LNCAP (cell line): Measurements from ENCODE around the gene PTPRM.

Source experiments
- TF ChIP-seq, protein P1 (sequence below): fragments of 450-650 bp; IDR thresholded peaks from 2 replicates; pipeline ENCODE4 v1.5.1; 2017; ENCODE audit warnings: mild to moderate bottlenecking

The PTPRM gene

DNA sequence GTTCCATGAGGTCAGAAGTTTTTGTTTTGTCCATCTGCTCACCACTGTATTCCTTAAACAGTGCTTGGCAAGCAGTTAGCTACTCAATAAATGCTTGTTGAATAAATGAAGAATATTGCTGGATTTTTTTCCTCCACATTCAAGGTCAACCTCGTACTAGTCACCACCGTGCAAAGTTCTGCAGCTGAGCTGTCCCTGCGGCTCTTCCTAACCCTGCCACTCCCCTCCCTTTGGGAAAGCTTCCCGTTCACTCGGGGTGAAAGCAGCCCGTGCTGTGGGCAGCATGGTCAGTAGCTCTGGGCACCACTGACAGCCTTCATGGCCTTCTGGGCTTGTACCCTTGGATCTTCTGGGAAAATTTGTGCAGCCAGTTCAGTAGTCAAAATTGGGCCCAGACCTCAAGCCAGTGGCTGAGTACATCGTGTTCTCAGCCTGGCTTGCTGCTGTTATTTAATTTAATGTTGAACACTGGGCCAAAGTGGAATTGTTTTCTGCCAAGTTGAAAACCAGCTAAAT lies 572.8 kb downstream of the PTPRM start:
- TF ChIP-seq, protein P1, sequence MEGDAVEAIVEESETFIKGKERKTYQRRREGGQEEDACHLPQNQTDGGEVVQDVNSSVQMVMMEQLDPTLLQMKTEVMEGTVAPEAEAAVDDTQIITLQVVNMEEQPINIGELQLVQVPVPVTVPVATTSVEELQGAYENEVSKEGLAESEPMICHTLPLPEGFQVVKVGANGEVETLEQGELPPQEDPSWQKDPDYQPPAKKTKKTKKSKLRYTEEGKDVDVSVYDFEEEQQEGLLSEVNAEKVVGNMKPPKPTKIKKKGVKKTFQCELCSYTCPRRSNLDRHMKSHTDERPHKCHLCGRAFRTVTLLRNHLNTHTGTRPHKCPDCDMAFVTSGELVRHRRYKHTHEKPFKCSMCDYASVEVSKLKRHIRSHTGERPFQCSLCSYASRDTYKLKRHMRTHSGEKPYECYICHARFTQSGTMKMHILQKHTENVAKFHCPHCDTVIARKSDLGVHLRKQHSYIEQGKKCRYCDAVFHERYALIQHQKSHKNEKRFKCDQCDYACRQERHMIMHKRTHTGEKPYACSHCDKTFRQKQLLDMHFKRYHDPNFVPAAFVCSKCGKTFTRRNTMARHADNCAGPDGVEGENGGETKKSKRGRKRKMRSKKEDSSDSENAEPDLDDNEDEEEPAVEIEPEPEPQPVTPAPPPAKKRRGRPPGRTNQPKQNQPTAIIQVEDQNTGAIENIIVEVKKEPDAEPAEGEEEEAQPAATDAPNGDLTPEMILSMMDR = no peak

DNA sequence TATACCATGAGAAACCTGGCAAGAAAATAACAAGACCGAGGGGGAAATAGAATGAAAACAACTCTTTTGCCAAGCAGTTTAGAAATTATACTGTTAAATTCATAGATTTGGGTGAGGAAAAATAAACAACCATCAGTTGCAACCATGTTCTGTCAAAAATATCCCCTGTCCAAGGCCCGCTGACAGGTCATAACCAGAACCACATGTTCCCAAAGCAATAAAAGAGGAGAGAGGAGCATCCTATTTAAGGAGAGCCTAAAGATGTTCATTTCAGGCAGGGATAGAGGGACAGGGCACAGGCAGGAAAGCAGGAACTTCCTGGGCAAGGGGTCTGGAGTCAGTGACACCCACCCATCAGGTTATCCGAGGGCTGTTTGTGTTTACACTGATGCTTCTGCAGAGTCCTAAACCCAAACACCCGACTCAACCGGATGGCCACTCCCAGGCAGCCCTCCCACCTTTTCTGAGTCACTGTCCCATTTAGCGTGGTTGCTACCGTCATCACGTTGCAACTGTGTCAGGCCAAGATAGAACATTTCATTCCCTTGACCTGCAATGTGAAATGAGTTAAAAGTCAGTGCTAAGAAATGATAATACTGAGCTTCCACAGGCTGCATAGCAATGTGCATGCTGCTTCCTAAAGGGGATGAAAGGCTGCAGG lies 573.9 kb downstream of the PTPRM start:
- TF ChIP-seq, protein P1 = no peak

DNA sequence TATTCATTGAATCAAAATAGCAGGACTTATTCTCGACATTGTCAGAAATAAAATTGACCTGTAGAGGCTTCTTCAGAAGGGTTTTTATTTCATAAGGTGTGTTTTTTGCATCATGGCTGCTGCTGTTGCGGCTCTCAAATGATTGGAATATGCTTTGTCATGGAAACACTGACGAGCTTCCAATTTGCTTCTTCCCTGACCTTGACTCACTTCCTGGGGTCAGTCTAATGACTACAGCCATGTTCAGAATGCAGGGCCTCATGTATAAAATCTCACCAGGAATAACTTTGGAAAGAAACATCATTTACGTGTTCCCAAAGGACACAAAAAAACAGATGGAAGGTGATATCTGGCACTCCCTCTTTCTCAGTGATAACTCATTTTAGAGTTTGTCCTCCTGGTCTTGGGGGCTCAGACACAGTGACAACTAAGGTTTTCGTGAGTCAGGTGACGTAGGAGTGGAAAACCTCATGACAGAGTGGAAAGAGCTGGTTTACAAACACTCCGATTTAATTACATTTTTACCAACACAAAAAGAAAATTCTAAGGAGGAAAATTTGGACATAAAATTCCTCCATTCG lies 575.1 kb downstream of the PTPRM start:
- TF ChIP-seq, protein P1 = no peak

DNA sequence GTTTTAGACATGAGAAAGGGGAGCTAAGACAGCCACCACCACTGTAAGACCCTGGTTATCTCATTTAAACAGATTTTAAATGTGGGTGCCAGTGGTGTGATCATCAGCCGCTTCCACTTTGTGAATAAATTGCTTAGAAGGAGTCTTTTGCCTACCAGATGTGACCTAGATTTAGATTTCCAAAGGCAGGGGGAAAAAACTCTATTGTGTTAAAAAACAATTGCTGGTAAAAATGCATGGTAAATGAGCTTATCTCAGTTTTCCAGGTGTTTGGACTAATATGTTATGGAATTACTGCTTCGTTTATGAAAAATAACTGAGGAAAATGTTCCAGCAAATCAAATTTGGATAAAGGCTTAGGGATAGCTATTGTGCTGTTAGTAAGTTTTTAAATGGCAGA lies 575.8 kb downstream of the PTPRM start:
- TF ChIP-seq, protein P1 = no peak

DNA sequence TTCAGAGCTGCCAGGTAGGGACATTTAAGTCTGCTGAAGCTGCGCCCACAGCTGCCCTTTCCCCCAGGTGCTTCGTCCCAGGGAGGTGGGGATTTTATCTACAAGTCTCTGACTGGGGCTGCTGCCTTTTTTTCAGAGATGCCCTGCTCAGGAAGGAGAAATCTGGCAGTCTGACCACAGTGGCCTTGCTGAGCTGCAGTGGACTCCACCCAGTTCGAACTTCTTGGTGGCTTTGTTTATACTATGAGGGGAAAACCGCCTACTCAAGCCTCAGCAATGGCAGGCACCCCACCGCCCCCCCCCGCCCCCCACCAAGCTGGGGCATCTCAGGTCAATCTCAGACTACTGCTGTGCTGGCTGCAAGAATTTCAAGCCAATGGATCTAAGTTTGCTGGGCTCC lies 584.1 kb downstream of the PTPRM start:
- TF ChIP-seq, protein P1 = no peak

DNA sequence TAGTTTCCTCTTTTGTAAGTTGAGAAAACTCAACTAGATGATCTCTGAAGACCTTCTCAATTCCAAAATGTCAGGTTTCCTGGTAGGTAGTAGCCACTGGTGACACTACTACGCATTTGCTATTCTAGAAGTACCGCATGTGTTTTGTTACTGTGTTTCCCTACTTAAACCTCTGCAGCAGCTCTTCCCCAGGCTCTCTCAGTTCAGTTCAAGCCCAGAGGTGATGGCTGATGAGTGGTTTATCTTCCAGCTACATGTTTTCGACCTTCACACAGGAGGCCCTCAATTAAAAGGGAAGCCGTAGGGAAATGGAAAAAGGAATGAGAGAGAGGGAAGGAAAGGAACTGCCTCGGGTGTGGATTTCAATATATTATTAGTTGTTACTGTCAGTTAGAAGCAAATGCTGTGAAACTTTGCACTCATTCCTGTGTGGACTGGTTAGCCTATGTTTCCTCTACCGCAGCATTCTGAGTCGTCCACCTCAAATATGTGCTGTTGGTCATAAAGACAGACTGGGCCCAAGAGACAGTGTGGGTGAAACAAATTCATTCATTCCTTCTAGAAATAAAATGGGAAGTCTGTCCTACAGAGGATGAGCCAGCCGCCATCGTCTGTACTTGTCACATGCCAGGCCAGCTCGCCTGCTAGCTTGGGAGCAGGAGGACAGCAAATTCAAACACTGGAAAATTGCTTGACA lies 586.9 kb downstream of the PTPRM start:
- TF ChIP-seq, protein P1 = no peak

DNA sequence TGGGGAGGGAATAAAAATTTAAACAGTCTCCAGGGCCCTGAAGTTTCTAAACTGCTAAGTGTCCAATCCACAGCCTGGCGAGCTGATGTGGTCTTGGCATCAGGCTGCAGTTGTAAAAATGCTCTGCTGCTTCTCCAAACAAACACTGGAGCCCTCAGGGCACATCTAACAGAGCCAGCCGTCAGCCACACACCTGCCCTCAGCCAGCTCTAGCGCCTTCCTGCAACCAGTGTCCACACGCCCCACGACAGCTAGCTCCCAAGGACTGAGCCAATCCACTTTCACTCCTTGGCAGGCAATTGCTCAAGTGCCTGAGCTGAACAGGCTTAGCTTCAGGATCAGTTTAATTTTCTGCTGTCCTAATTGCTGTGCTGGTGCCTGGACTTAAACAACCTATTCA lies 595.7 kb downstream of the PTPRM start:
- TF ChIP-seq, protein P1 = no peak
